Panc1 (cell line): Measurements from ENCODE around the gene MUC15.

Source experiments
- POLR2AphosphoS5 ChIP-seq: IDR thresholded peaks from 2 replicates; pipeline ENCODE4 v1.6.1; 2012; ENCODE audit warnings: mild to moderate bottlenecking, low read depth, low read length, moderate library complexity
- TCF7L2 ChIP-seq: IDR thresholded peaks from 2 replicates; pipeline ENCODE4 v1.6.1; 2011; ENCODE audit warnings: mild to moderate bottlenecking, low read depth, low read length, inconsistent platforms
- TF ChIP-seq, protein P1 (sequence below): fragments of 450-650 bp; IDR thresholded peaks from 2 replicates; pipeline ENCODE4 v1.5.1; 2017; ENCODE audit warnings: mild to moderate bottlenecking

DNA sequence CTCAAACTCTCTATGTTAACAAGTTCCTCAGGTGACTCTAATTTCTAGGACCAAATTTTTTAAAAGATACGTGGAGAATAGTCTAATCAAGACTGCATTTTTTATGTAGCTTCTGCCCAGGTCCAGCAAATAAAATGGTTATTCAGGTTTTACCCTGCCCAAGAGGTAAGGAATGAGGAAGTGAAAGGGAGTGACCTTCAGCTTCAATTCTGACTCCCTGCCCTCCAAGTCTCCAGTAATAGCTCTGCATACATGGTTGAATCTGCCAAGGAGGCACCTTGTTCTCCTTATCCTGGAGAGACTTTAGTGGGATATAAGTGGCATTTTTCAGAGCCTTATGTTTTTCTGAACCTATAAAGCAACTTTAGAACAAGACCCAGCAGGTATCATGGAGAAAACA is 15.5 kb downstream of the MUC15 start:
- TF ChIP-seq POLR2AphosphoS5 (no peak), TCF7L2 (no peak)
- TF ChIP-seq, protein P1, sequence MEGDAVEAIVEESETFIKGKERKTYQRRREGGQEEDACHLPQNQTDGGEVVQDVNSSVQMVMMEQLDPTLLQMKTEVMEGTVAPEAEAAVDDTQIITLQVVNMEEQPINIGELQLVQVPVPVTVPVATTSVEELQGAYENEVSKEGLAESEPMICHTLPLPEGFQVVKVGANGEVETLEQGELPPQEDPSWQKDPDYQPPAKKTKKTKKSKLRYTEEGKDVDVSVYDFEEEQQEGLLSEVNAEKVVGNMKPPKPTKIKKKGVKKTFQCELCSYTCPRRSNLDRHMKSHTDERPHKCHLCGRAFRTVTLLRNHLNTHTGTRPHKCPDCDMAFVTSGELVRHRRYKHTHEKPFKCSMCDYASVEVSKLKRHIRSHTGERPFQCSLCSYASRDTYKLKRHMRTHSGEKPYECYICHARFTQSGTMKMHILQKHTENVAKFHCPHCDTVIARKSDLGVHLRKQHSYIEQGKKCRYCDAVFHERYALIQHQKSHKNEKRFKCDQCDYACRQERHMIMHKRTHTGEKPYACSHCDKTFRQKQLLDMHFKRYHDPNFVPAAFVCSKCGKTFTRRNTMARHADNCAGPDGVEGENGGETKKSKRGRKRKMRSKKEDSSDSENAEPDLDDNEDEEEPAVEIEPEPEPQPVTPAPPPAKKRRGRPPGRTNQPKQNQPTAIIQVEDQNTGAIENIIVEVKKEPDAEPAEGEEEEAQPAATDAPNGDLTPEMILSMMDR = no peak
